Endothelial cell of umbilical vein (primary cell): ENCODE measurements around the gene RNGTT. TPM values are rescaled to one million over a fixed set of nuclear protein-coding genes. Genes with fewer than 3 reads are reported as not detected.

Source experiments
- BruUV-seq: library from RNA; stranded (reverse); fragments of 400-500 nt; replicated peaks from 2 replicates; lab custom pipeline; 2021; lab: Mats Ljungman, UMichigan
- CTCF ChIA-PET: fragments of 300-600, 350-600 bp; sonication (Branson Sonifier 250); formaldehyde crosslinking; loops from one replicate; lab custom pipeline; 2021; ENCODE audit warnings: antibody characterized with exemption, inconsistent platforms; lab: Charles Lee
- POLR2A ChIA-PET: fragments of 300-600, 350-600 bp; sonication (Branson Sonifier 250); formaldehyde crosslinking; loops from one replicate; lab custom pipeline; 2021; ENCODE audit warnings: antibody characterized with exemption, inconsistent platforms; lab: Charles Lee
- DNase-seq: peaks from one replicate; pipeline ENCODE4 v3.0.0-alpha.2; 2011; ENCODE audit warnings: low read depth, low spot score
- FAIRE-seq: peaks from 2 replicates; lab custom pipeline; 2011; peaks lifted over from hg19 to GRCh38; lab: Jason Lieb, UNC
- H2AFZ ChIP-seq: 2 replicates; pipeline ENCODE4 v1.6.0; 2012; ENCODE audit warnings: low read depth, low read length, control low read depth, inconsistent platforms
- H3K27ac ChIP-seq: 2 replicates; pipeline ENCODE4 v1.5.1; 2011; ENCODE audit warnings: low read depth, mild to moderate bottlenecking, control low read depth, low read length, moderate library complexity; ENCODE audit not compliant: insufficient read depth
- H3K27me3 ChIP-seq, 2 experiments: 2 replicates each; pipeline versions ENCODE4 v1.6.0 to v1.6.1; 2011; ENCODE audit warnings: low read length in 2 of 2, mixed read lengths in 1 of 2; ENCODE audit not compliant: control insufficient read depth in 2 of 2, insufficient read depth in 2 of 2
- H3K36me3 ChIP-seq, 2 experiments: 2 replicates in 1 of 2; 3 replicates in 1 of 2; pipeline ENCODE4 v1.5.1; 2011; ENCODE audit warnings: low read length in 2 of 2, mild to moderate bottlenecking in 1 of 2, moderate library complexity in 1 of 2; ENCODE audit not compliant: control insufficient read depth in 2 of 2, insufficient read depth in 2 of 2; ENCODE audit errors: extremely low read depth in 1 of 2
- H3K4me1 ChIP-seq: 3 replicates; pipeline ENCODE4 v1.5.1; 2011; ENCODE audit warnings: mild to moderate bottlenecking, low read length; ENCODE audit not compliant: control insufficient read depth, insufficient read depth; ENCODE audit errors: extremely low read depth
- H3K4me2 ChIP-seq: 2 replicates; pipeline ENCODE4 v1.6.1; 2011; ENCODE audit warnings: low read length, control low read depth, mixed read lengths; ENCODE audit not compliant: insufficient read depth
- H3K4me3 ChIP-seq, 3 experiments: fragments of 200-600 bp in 1 of 3; sonication (generic), shearing (Covaris generic) in 1 of 3; replicated peaks in 1 of 3; 2 replicates each; pipeline ENCODE4 v1.5.1; 2011 to 2016; ENCODE audit warnings: control low read depth in 3 of 3, low read length in 3 of 3, mild to moderate bottlenecking in 2 of 3, inconsistent platforms in 1 of 3, low read depth in 1 of 3, moderate library complexity in 1 of 3; ENCODE audit not compliant: insufficient read depth in 1 of 3
- H3K79me2 ChIP-seq: 2 replicates; pipeline ENCODE4 v1.6.0; 2012; ENCODE audit warnings: low read length, inconsistent platforms; ENCODE audit not compliant: control insufficient read depth, insufficient read depth
- H3K9ac ChIP-seq: replicated peaks from 2 replicates; pipeline ENCODE3; 2011; ENCODE audit warnings: low read length, control low read depth; ENCODE audit not compliant: insufficient read depth; ENCODE audit errors: extremely low read depth
- H3K9me1 ChIP-seq: replicated peaks from 3 replicates; pipeline ENCODE4 v1.6.0; 2011; ENCODE audit warnings: mild to moderate bottlenecking, low read length; ENCODE audit not compliant: control insufficient read depth, insufficient read depth; ENCODE audit errors: extremely low read depth
- H3K9me3 ChIP-seq: replicated peaks from 2 replicates; pipeline ENCODE4 v1.5.1; 2012; ENCODE audit warnings: low read length, inconsistent platforms; ENCODE audit not compliant: control insufficient read depth, insufficient read depth
- H4K20me1 ChIP-seq: replicated peaks from 2 replicates; pipeline ENCODE3; 2011; ENCODE audit warnings: mild to moderate bottlenecking, low read length; ENCODE audit not compliant: control insufficient read depth, insufficient read depth; ENCODE audit errors: extremely low read depth
- CTCF ChIP-seq, 2 donors: IDR thresholded peaks; 1 replicate in 1 of 2; 2 replicates in 1 of 2; pipeline ENCODE4 v1.5.1; 2011; ENCODE audit warnings: low read length in 2 of 2, mild to moderate bottlenecking in 2 of 2, moderate library complexity in 2 of 2, control low read depth in 1 of 2, inconsistent platforms in 1 of 2, low read depth in 1 of 2; ENCODE audit not compliant: insufficient read depth in 1 of 2; ENCODE audit errors: extremely low read depth in 1 of 2
- EZH2 ChIP-seq: IDR thresholded peaks from 2 replicates; pipeline ENCODE4 v1.6.1; 2012; ENCODE audit warnings: borderline replicate concordance, low read depth, mild to moderate bottlenecking, moderate library complexity, low read length, inconsistent platforms; ENCODE audit not compliant: severe bottlenecking
- FOS ChIP-seq: IDR thresholded peaks from 2 replicates; pipeline ENCODE4 v1.6.1; 2011; ENCODE audit warnings: mild to moderate bottlenecking, low read length, moderate library complexity, borderline replicate concordance; ENCODE audit not compliant: insufficient read depth
- GATA2 ChIP-seq: IDR thresholded peaks from 2 replicates; pipeline ENCODE4 v1.7.0; 2011; ENCODE audit warnings: low read depth, mild to moderate bottlenecking, moderate library complexity, mixed read lengths, low read length; ENCODE audit not compliant: insufficient read length, insufficient read depth
- JUN ChIP-seq: IDR thresholded peaks from 2 replicates; pipeline ENCODE4 v1.6.1; 2011; ENCODE audit warnings: borderline replicate concordance, low read depth; ENCODE audit not compliant: insufficient read length, insufficient read depth
- MYC ChIP-seq: IDR thresholded peaks from one replicate; pipeline ENCODE4 v1.6.1; 2011; ENCODE audit warnings: mild to moderate bottlenecking, low read depth, low read length
- POLR2A ChIP-seq: IDR thresholded peaks from 2 replicates; pipeline ENCODE4 v1.6.1; 2012; ENCODE audit warnings: low read depth, mild to moderate bottlenecking, control low read depth, low read length
- POLR2AphosphoS5 ChIP-seq: IDR thresholded peaks from 2 replicates; pipeline ENCODE4 v1.6.1; 2012; ENCODE audit warnings: low read depth, mild to moderate bottlenecking, control low read depth, low read length, moderate library complexity; ENCODE audit not compliant: insufficient read depth
- dilution Hi-C: fragments of 300-500 bp; cut with MboI; formaldehyde crosslinking; loops from one replicate; pipeline ENCODE4 v1.15.0; 2019; ENCODE audit warnings: low sequenced_read_pairs; ENCODE audit not compliant: extremely low pct_ligation_motif_present
- intact Hi-C: fragments of 100-400 bp; cut with micrococcal nuclease; formaldehyde crosslinking; loops from one replicate; pipeline ENCODE4 v1.10.0; 2022
- polyA plus RNA-seq, 4 experiments: library from polyadenylated mRNA; depleted of rRNA in 3 of 4; stranded (reverse) in 3 of 4; unstranded in 1 of 4; fragments of >200 nt; gene quantifications; 2 replicates each; pipeline versions ENCODE4 v1.2.1 to v1.2.3, GENCODE V29; 2011 to 2012; ENCODE audit warnings: missing spikeins in 1 of 4
- total RNA-seq: library from RNA; stranded (reverse); gene quantifications from 2 replicates; pipeline ENCODE4 v1.2.3, GENCODE V29; 2021
- TF ChIP-seq, protein P1 (sequence below): IDR thresholded peaks from 2 replicates; pipeline ENCODE4 v1.6.1; 2011; ENCODE audit not compliant: insufficient read depth, insufficient read length

Gene RNGTT
- total and polyA plus RNA-seq, 2 donors (not counting 3 experiments of a cell fraction or from before 2014, with no cell fraction given): 2.1 to 13.1 TPM

DNA sequence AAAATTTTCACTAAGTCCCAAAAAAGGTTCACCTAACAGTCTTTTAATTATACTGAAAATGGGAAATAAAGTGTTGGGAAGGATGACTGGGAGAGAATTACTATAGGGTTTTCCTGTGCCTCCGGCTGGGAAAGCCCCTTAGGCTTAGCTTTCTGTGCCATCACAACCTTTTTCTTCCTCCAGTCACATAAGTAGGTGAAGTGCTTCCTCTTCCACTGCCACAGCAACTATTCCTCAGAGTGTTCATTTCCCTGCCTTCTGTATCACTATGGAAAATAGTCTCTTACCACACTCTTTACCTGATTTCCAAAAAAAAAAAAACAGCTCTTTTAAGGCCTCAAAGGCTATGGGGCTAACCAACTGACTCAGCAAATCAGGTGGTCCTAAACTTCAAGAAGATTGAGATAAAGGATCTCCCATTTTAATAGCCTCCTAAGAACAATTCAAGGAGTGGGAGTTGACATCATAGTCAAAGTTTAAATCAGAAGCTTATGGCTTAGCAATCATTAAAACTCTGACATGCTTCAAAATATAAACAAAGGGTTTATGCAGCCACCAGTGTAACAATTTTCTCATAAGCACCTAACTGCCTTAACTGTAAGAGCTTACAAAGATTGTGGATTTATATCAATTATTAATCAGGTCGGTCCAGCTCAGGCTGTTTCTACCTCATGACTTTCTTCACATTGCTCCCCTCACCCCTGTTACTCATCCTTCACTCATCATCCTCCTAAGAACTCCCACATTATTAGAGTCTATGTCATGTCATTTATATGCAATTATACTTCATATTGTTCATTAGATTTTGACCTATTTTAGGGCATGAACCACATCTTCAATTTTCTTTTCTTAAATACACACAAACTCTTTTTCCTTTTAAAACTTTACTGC, 95.3 kb downstream of the RNGTT start:
- FAIRE-seq: no peak
- BruUV-seq: no TSS peak
- intact Hi-C loops: no loop called here
- H3K27me3 ChIP-seq: no peaks in the 10 kb centered on the region
- H3K9ac ChIP-seq: no peak overlapping the region
- no peaks in the 10 kb centered on the region for H3K79me2 ChIP-seq
- H3K9me3 ChIP-seq: no peaks in the 10 kb centered on the region
- no peaks in the 10 kb centered on the region for H3K9me1 ChIP-seq
- H3K4me2 ChIP-seq: peak overlapping the region; percentile 31
- H3K36me3 ChIP-seq: no peaks in the 10 kb centered on the region
- peak; percentile 65 for DNase-seq
- no peak overlapping the region for H2AFZ ChIP-seq
- CTCF ChIA-PET: interaction anchor here (0.9 to 7.3 kb wide), 11 partner anchors 9 to 1729 kb away, joined by 3 to 152 read pairs (median 4); no protein-coding TSS in a partner anchor
- dilution Hi-C loops: no loop called here
- no peak overlapping the region for H3K4me3 ChIP-seq
- peak overlapping the region; percentile 38 for H3K27ac ChIP-seq
- peak; percentile 48 for TF ChIP-seq FOS
- TF ChIP-seq EZH2: no peak
- no peak for TF ChIP-seq MYC
- no peaks in the 10 kb centered on the region for H4K20me1 ChIP-seq
- POLR2A ChIA-PET: no interaction called here
- H3K4me1 ChIP-seq: peaks cover 23% of the 10 kb centered on the region

GRCh38 chr6:88866856-88867255, 96.6 kb downstream of the RNGTT start:
- H4K20me1 ChIP-seq: no peaks in the 10 kb centered on the region
- H3K9me3 ChIP-seq: no peaks in the 10 kb centered on the region
- H3K79me2 ChIP-seq: no peaks in the 10 kb centered on the region
- H3K36me3 ChIP-seq: no peaks in the 10 kb centered on the region
- H3K27me3 ChIP-seq: no peaks in the 10 kb centered on the region
- DNase-seq (no peak), FAIRE-seq (no peak)
- H3K4me1 ChIP-seq: peaks cover 23% of the 10 kb centered on the region
- dilution Hi-C loops (no loop called here), intact Hi-C loops (no loop called here)
- ChIA-PET POLR2A (no interaction called here), CTCF (interaction anchor here (2.6 to 7.3 kb wide), 4 partner anchors 11 to 1035 kb away, joined by 9 to 152 read pairs (median 16); no protein-coding TSS in a partner anchor)
- H3K9ac ChIP-seq: no peak overlapping the region
- H3K4me3 ChIP-seq: no peak overlapping the region
- no peak overlapping the region for H3K27ac ChIP-seq
- no TSS peak for BruUV-seq
- no peak for TF ChIP-seq EZH2
- TF ChIP-seq, protein P1, sequence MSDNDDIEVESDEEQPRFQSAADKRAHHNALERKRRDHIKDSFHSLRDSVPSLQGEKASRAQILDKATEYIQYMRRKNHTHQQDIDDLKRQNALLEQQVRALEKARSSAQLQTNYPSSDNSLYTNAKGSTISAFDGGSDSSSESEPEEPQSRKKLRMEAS: no peak
- TF ChIP-seq CTCF (IDR thresholded peaks at IDR 0.05; ENCODE audit: extremely low read depth in 1 of 2, insufficient read depth in 1 of 2, low read depth in 1 of 2, low read length in 2 of 2): no peak
- TF ChIP-seq FOS: no peak
- no peak for TF ChIP-seq JUN
- TF ChIP-seq POLR2AphosphoS5: no peak
- no peak for TF ChIP-seq POLR2A
- no peak for TF ChIP-seq GATA2
- no peak for TF ChIP-seq MYC
- H3K4me2 ChIP-seq: no peak overlapping the region
- H3K9me1 ChIP-seq: no peaks in the 10 kb centered on the region
- no peak overlapping the region for H2AFZ ChIP-seq
